ENCODE results near the gene INSM1.

DNA sequence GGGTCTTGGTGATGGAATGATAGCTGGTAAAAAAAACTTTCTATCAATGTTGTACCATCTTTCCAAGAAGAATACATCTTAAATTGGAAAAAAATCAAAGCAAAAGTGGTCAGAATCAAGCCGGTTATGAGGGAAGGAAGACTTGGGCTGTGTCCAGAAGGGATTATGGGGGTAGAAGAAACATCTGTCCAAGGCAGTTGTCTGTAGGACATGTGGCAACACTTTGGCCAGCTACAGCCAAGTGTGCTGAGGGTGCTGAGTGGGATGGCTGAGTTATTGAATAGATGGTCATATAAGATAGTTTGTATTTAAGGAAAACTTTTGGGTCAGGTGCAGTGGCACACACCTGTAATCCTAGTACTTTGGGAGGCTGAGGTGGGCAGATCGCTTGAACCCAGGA lies 38.4 kb downstream of the INSM1 start:
- TF ChIP-seq, protein P1, sequence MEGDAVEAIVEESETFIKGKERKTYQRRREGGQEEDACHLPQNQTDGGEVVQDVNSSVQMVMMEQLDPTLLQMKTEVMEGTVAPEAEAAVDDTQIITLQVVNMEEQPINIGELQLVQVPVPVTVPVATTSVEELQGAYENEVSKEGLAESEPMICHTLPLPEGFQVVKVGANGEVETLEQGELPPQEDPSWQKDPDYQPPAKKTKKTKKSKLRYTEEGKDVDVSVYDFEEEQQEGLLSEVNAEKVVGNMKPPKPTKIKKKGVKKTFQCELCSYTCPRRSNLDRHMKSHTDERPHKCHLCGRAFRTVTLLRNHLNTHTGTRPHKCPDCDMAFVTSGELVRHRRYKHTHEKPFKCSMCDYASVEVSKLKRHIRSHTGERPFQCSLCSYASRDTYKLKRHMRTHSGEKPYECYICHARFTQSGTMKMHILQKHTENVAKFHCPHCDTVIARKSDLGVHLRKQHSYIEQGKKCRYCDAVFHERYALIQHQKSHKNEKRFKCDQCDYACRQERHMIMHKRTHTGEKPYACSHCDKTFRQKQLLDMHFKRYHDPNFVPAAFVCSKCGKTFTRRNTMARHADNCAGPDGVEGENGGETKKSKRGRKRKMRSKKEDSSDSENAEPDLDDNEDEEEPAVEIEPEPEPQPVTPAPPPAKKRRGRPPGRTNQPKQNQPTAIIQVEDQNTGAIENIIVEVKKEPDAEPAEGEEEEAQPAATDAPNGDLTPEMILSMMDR (conservative IDR thresholded peaks at IDR 0.05) = no peak
- no peak for TF ChIP-seq ZFX (IDR thresholded peaks at IDR 0.05)
